ENCODE results near the gene FOXJ3.

DNA sequence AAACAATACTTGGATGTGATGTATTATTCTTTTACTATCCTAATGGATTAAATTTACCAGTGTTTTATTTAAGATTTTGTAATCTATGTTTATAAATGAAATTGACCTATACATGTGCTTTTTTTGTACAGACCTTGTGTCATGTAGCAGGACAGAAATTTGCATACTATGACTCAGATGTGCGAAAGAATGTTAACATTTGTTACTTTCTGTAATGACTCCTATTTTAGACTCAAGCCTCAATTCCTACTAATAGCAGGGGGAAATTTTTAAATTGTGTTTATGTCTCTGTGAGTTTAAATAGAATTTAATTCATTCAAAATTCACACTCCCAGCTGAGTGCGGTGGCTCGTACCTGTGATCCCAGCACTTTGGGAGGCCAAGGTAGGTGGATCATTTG, 23.8 kb upstream of the FOXJ3 start:
- TF ChIP-seq CHD1 (IDR thresholded peaks at IDR 0.05; ENCODE audit: low read depth, low read length) (no peak), POLR2A (IDR thresholded peaks at IDR 0.05; ENCODE audit: low read depth, low read length) (no peak)

All from IMR-90 (cell line).